ENCODE measurements around the gene DCTPP1.
A peak's percentile ranks its signal among the peaks of the same experiment; 100 is the strongest.

The DCTPP1 gene

GRCh38 chr16:30378236-30379157, 51.3 kb downstream of the DCTPP1 start:
- DNase-seq (ENCODE audit: low spot score) (peak; percentile 97), ATAC-seq (ENCODE audit: low read depth) (peak; percentile 91)
- Histone ChIP-seq H3K4me3 (ENCODE audit: severe bottlenecking) (peak overlapping the region; percentile 59), H3K36me3 (ENCODE audit: low read depth) (no peaks in the 10 kb centered on the region), H3K27me3 (ENCODE audit: insufficient read depth, poor library complexity, severe bottlenecking) (no peaks in the 10 kb centered on the region), H3K27ac (ENCODE audit: poor library complexity, severe bottlenecking) (peak overlapping the region; percentile 91), H3K9me3 (ENCODE audit: severe bottlenecking) (no peaks in the 10 kb centered on the region), H3K4me1 (ENCODE audit: insufficient read depth, poor library complexity, severe bottlenecking) (peaks cover 4% of the 10 kb centered on the region)
- peak; percentile 7 for TF ChIP-seq CTCF (IDR thresholded peaks at IDR 0.05; ENCODE audit: poor library complexity, severe bottlenecking)

- DNase-seq (ENCODE audit: low spot score) (peak; percentile 90), ATAC-seq (ENCODE audit: low read depth) (peak; percentile 43)
- Histone ChIP-seq H3K27ac (ENCODE audit: poor library complexity, severe bottlenecking) (peak overlapping the region; percentile 91), H3K9me3 (ENCODE audit: severe bottlenecking) (no peaks in the 10 kb centered on the region), H3K36me3 (ENCODE audit: low read depth) (no peaks in the 10 kb centered on the region), H3K4me3 (ENCODE audit: severe bottlenecking) (peak overlapping the region; percentile 59), H3K27me3 (ENCODE audit: insufficient read depth, poor library complexity, severe bottlenecking) (no peaks in the 10 kb centered on the region), H3K4me1 (ENCODE audit: insufficient read depth, poor library complexity, severe bottlenecking) (peaks cover 4% of the 10 kb centered on the region)
- TF ChIP-seq CTCF (IDR thresholded peaks at IDR 0.05; ENCODE audit: poor library complexity, severe bottlenecking): no peak
These were observed 52.0 kb downstream of the DCTPP1 start for GRCh38 chr16:30377812-30378235.

- Histone ChIP-seq H3K36me3 (ENCODE audit: low read depth) (no peaks in the 10 kb centered on the region), H3K4me1 (ENCODE audit: insufficient read depth, poor library complexity, severe bottlenecking) (peaks cover 4% of the 10 kb centered on the region), H3K27ac (ENCODE audit: poor library complexity, severe bottlenecking) (peak overlapping the region; percentile 91), H3K9me3 (ENCODE audit: severe bottlenecking) (no peaks in the 10 kb centered on the region), H3K4me3 (ENCODE audit: severe bottlenecking) (peak overlapping the region; percentile 59), H3K27me3 (ENCODE audit: insufficient read depth, poor library complexity, severe bottlenecking) (no peaks in the 10 kb centered on the region)
- ATAC-seq (ENCODE audit: low read depth): no peak; the same call in 2 of the 3 replicates
- no peak for DNase-seq (ENCODE audit: low spot score)
- TF ChIP-seq CTCF (IDR thresholded peaks at IDR 0.05; ENCODE audit: poor library complexity, severe bottlenecking): no peak
These were observed 52.6 kb downstream of the DCTPP1 start for GRCh38 chr16:30377050-30377811.

- no peak overlapping the region for H3K4me3 ChIP-seq (ENCODE audit: severe bottlenecking)
- ATAC-seq (ENCODE audit: low read depth): no peak
- H3K27ac ChIP-seq (ENCODE audit: poor library complexity, severe bottlenecking): peak overlapping the region; percentile 91
These were observed 53.3 kb downstream of the DCTPP1 start for GRCh38 chr16:30376461-30376902.

More at GRCh38 chr16:30376461-30376902, 53.3 kb downstream of the DCTPP1 start:
- TF ChIP-seq CTCF (IDR thresholded peaks at IDR 0.05; ENCODE audit: poor library complexity, severe bottlenecking): no peak
- H3K27me3 ChIP-seq (ENCODE audit: insufficient read depth, poor library complexity, severe bottlenecking): no peaks in the 10 kb centered on the region
- no peak for DNase-seq (ENCODE audit: low spot score)
- no peaks in the 10 kb centered on the region for H3K36me3 ChIP-seq (ENCODE audit: low read depth)
- H3K4me1 ChIP-seq (ENCODE audit: insufficient read depth, poor library complexity, severe bottlenecking): peaks cover 4% of the 10 kb centered on the region
- H3K9me3 ChIP-seq (ENCODE audit: severe bottlenecking): no peaks in the 10 kb centered on the region

All from RWPE2 (cell line).